RPMI8226 (cell line): Measurements from ENCODE around the gene DEXI.
"Not testable (repeated sequence)": the region's sequence is repeated elsewhere in the genome, so short reads cannot be mapped to it uniquely, and the experiment has no call there.

Experiments used
- DNase-seq: peaks from one replicate; pipeline ENCODE4 v3.0.0-alpha.2; 2015

The DEXI gene

GRCh38 chr16:10940501-10941079 is 1.7 kb downstream of the DEXI start:
- DNase-seq = peak; percentile 43

DNA sequence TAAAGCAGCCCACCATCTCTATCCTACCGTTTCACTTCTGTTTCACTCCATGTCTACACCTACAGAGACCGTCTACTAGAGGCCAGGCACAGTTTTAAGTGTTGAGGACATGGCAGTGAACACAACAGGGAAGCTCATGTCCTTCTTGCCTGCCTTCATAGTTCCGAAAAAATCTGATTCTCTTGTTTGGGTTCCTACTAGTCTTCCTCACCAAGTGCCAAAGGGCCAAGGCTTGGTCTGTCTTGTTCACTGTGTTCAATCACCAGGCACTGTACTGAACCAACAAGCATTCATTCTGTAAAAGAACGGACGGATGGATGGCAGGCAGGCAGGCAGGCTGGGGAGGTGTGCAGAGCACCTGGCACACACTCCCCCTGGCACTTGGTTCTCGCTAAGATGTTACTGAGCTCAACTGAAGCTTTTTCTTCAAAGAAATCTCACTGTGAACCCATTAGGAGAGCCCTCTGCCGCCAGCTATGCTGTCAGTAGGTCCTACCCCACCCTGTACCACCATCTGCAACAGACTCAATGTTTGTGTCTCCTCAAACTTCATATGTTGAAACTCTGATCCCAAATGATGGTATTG is 2.5 kb downstream of the DEXI start:
- DNase-seq = no peak

DNA sequence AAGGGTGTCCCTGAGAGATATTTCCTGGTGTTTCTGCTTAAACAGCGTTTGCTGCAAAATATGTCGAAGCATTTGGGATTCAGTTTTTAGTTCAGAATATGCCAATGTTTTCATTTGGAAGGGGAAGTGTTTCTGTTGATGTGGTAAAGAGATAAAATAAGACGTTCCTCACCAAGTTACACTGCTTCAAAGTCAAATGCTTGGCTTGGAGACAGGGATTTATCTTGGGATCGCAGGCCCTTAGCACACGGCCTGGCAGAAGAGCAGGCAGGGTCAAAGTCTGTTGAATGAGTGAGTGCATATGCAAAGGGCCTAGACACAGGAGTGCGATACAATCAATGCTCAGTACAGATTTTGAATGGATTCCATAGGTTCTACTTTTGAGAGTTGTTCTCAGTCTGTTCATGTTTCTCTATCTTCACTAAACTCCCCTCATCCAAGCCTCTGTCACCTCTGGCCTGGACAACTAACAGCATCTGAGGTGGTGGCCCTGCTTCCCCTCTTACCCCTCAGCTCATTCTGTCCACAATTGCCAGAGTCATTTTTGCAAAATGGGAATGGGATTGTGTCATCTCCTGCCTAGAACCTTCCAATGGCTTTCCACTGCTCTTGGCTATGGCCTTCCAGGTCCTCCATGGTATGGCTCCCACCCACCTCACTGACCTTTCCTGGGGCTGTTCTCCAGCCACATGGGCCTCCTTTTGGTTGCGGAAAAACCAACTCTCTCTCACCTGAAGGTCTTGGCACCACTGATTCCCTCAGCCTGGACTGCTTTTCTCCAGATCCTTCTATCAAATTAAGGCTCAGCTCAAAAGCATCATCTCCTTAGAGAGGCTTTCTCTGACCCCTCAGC is 3.2 kb downstream of the DEXI start:
- no peak for DNase-seq

- DNase-seq = no peak
Observed at GRCh38 chr16:10938321-10938720, 3.9 kb downstream of the DEXI start.

GRCh38 chr16:10937068-10937859 is 5.0 kb downstream of the DEXI start:
- no peak for DNase-seq

GRCh38 chr16:10936272-10936984 is 5.8 kb downstream of the DEXI start:
- DNase-seq = no peak

- DNase-seq = no peak
Observed at GRCh38 chr16:10935226-10935915, 6.9 kb downstream of the DEXI start.

DNA sequence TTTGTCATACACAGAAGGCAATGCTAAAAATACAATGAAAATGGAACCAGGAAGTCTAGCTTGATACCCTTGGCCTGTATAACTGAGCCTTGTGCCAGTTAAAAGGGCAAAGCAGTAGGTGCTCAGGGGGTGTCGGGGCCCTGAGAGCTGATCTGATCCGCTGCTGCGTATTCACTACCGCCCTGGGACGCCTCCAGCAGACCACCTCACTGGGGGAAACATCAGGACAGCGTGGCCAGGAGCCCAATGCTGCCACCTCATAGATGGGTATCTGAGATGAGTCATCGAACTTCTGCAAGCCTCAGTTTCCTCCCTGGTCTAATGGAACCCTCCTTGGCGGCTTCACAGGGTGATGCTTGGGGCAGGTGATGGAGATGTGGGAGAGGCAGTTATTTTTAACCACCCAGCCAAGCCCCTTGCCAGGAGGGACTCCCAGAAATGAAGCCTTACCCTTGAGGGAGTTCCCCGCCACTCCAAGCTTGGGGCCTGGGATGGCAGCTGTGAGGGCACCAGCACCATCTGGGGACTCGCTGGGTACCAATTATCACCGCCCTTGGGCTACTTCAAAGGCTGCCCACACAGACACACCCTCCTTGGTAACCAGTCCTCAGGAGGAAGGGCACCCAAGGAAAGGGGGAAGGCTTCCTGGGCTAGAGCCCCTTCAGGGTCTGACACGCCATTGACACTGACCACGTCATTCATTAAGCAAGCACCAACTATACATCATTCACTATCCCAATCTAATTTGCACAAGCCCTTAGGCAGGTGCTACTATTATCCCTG is 7.8 kb downstream of the DEXI start:
- DNase-seq = no peak

DNA sequence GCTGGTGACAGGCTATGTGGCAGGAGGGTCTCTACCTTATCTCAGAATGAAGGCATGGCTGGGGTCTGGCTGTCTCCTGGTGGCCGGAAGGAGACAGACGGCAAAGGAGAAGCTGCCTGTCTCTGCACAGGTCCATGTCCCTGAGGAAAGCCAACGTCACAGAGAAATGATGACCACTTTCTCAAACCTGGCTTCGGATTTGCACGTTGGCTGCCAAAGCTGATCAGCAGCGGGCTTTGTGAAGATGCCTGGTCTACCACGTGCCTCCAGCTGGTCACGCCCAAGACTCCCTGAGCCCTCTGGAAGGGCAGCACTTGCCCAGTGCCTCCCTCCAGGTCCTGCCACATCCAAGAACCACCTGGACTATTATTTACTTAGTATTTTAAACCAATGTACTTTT is 8.4 kb downstream of the DEXI start:
- DNase-seq = no peak

- no peak for DNase-seq
Observed at GRCh38 chr16:10932959-10933710, 9.1 kb downstream of the DEXI start.

GRCh38 chr16:10931977-10932632 is 10.2 kb downstream of the DEXI start:
- no peak for DNase-seq

DNA sequence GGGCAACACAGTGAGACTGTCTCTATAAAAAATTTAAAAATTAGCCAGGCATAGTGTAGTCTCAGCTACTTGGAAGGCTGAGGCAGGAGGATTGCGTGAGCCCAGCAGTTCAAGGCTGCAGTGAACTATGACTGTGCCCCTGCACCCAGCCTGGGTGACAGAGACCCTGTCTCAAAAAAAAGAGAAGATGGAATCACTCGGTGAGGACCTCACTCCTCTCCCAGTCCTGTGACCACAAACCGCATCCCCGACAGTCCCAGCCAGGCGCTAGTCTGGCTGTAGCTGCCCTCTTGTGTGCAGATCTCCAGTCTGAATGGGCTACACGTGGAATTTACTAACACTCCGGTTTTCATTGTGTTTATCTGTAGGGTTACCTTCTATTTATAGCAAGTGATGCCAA is 11.1 kb downstream of the DEXI start:
- no peak for DNase-seq

DNA sequence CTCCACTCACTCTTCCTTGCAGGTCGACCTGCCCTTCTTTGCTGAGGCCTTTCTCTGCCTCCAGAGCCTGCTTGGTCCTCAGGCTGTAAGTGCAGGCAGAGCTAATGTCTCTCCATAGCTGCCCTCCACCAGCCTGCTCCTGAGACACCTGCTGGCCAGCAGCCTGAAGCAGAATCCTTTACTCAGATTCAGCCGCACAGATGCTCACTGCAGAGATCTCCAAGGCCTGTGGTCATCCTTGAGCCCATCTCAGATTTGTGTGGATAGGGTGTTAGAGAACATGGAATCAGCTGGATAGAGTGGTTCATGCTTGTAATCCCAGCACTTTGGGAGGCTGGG is 11.5 kb downstream of the DEXI start:
- DNase-seq = no peak

- DNase-seq = no peak
Observed at GRCh38 chr16:10929853-10930754, 12.2 kb downstream of the DEXI start.

DNA sequence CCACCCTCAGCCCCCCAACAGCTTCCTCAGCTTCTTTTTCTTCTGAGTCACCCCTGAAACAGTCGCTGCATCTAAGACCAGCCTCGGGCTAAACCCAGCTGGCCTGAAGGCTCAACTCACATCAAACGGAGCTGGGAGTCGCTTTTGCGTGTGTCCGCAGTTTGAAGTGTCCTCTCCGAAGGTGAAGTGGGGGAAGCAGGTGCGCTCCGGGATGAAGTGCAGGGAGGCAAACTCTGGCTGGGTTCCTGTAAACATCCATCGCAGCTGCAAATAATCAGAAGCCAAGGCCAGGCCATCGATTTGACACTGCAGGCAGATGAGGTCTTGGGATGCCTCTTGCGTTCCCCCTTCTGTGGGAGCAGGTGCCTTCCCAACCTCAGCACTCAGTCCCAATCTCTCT is 13.2 kb downstream of the DEXI start:
- not testable (repeated sequence) for DNase-seq

DNA sequence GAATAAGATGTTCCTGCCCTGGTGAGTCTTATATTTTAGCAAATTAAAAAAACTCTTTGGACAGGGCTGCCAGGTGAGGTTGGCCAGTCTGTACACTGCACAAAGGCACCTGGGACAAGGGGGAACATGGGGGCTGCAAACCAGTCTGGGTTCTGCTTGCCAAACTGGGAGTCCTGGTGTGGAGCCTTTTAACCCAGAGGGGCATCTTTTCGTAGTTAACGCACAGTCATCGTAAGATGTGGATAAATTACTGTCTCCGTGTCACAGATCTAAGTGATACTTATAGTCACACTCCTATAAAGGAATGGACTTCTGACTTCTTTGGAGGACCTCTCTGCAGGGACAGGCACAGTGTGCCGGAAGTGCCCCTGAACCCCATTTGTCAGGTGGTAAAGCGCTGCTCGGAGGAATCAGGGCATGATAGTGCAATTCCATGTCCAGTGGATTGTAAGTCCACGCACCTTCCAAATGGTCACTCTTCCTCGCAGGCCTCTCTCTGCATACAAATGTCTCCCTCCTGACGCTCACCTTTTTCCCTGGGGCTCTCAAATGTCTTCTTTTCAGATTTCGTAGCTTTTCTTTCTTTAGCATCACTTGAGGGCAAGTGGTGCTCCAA is 14.7 kb downstream of the DEXI start:
- DNase-seq = no peak

DNA sequence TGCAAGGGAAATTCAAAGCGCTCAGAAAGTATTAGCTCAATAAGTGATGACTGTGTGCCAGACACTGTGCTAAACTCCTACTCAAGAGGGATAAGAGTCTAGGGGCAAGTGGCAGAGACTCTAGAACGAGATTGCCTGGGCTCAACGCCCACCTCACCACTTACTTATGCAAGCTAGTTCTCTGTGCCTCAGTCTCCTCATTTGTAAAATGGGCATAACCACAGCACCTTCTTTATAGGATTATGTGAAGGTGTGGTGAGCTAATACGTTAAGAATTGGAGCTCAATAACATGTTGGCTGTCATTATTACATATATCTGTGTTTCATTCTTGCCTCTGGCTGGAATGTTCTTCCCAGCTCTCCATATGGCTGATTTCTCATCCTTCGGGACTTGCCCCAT is 15.4 kb downstream of the DEXI start:
- DNase-seq = no peak

- no peak for DNase-seq
Observed at GRCh38 chr16:10926094-10926493, 16.2 kb downstream of the DEXI start.

- DNase-seq = not testable (repeated sequence)
Observed at GRCh38 chr16:10925285-10925684, 17.0 kb downstream of the DEXI start.
